Measurements from ENCODE around the gene NXNL1.

The NXNL1 gene

GRCh38 chr19:17419154-17419620 is 41.5 kb downstream of the NXNL1 start:
- no peak for DNase-seq

GRCh38 chr19:17418710-17419109 is 42.0 kb downstream of the NXNL1 start:
- DNase-seq = no peak

- no peak for DNase-seq
Measured at GRCh38 chr19:17415121-17415520, 45.6 kb downstream of the NXNL1 start.

GRCh38 chr19:17414097-17414496 is 46.6 kb downstream of the NXNL1 start:
- no peak for DNase-seq

GRCh38 chr19:17411801-17412200 is 48.9 kb downstream of the NXNL1 start:
- DNase-seq = no peak

- no peak for DNase-seq
Measured at GRCh38 chr19:17409990-17410389, 50.7 kb downstream of the NXNL1 start.

DNA sequence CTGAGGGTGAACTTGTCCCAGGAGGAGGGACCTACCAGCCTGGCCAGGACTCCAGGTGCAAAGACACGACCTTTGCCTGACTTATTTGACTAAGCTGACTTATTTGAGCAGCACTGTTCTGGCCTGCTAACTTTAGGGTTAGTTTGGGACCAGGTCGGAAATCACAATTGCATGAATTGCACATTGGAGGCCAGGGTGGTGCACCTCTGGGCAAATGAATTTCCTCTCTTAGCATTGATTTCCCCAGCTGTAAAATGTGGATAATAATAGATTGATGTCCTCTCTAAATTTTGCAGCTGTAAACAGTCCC is 53.9 kb downstream of the NXNL1 start:
- no peak for DNase-seq

DNA sequence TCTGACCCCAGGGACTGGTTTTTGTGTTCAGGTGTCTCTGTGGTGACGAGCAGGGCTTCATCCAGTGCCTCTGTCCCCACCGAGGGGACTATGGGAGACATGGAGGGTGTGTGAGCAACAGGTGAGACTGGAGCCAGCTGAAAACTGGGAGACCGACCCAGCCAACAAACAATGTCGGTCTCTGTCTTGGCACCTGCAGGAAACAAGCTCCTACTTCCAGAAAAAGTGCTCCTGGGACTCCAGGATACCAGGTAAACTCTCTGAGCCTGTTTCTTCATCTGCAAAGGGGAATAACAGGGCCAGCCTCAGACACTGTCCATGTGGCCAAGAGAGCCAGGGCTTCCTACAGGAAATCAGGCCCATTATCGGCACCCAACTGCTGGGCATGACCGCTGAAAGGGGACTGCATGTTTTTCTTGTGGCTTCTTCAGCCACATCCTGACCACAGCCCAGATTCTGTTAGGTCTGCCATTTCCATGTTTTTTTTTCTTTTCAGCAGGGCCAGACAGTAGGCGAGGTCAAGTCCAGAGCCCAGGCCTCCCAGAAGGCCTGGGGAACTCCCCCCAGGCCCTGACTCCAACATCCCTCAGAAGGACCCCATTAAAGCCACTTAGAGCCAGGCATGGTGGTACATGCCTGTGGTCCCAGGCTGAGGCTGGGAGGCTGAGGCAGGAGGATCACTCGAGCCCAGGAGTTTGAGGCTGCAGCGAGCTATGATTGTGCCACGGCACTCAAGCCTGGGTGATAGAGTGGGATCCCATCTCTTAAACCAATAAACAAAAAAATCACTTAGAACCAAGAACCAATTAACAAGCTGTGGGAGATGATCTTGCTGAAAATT is 54.5 kb downstream of the NXNL1 start:
- no peak for DNase-seq

Data from T-helper 9 cell (primary cell).